Subcutaneous abdominal adipose tissue (tissue), 5 donors: ENCODE measurements around the gene RXRA.
"Not testable (repeated sequence)": the region's sequence is repeated elsewhere in the genome, so short reads cannot be mapped to it uniquely, and the experiment has no call there.

ENCODE experiments used
- H3K27ac ChIP-seq: one replicate; pipeline ENCODE4 v1.7.0; 2013; ENCODE audit warnings: low read depth, mild to moderate bottlenecking, inconsistent platforms, low read length, moderate library complexity
- H3K27me3 ChIP-seq, 5 donors: one replicate each; pipeline ENCODE4 v1.7.0; 2013; ENCODE audit warnings: low read length in 5 of 5, inconsistent platforms in 1 of 5; ENCODE audit not compliant: control insufficient read depth in 5 of 5, insufficient read depth in 4 of 5
- H3K36me3 ChIP-seq, 5 donors: one replicate each; pipeline ENCODE4 v1.7.0; 2013; ENCODE audit warnings: low read length in 5 of 5; ENCODE audit not compliant: control insufficient read depth in 5 of 5, insufficient read depth in 5 of 5
- H3K4me1 ChIP-seq, 5 donors: one replicate each; pipeline ENCODE4 v1.7.0; 2013; ENCODE audit warnings: low read length in 5 of 5, mild to moderate bottlenecking in 3 of 5, moderate library complexity in 1 of 5; ENCODE audit not compliant: control insufficient read depth in 5 of 5, insufficient read depth in 5 of 5
- H3K4me3 ChIP-seq, 5 donors: one replicate each; pipeline ENCODE4 v1.7.0; 2013; ENCODE audit warnings: low read length in 5 of 5, low read depth in 1 of 5
- H3K9ac ChIP-seq, 5 donors: one replicate each; pipeline ENCODE4 v1.7.0; 2013; ENCODE audit warnings: low read length in 5 of 5, mild to moderate bottlenecking in 4 of 5, moderate library complexity in 3 of 5
- H3K9me3 ChIP-seq, 5 donors: one replicate each; pipeline ENCODE4 v1.7.0; 2013; ENCODE audit warnings: low read length in 5 of 5; ENCODE audit not compliant: control insufficient read depth in 5 of 5
- donor health status: healthy.
- donor health status: healthy.
- donor health status: healthy.
- donor health status: healthy.
- donor health status: healthy.

The RXRA gene

GRCh38 chr9:134299883-134300282 lies 26.4 kb upstream of the RXRA start:
- H3K27ac ChIP-seq = no peak overlapping the region
- no peak overlapping the region for H3K4me3 ChIP-seq
- H3K9me3 ChIP-seq = no peaks in the 10 kb centered on the region
- no peak overlapping the region for H3K9ac ChIP-seq
- no peaks in the 10 kb centered on the region for H3K27me3 ChIP-seq
- H3K4me1 ChIP-seq = peaks cover 0 to 6% (median 0%) of the 10 kb centered on the region in 5 donors
- H3K36me3 ChIP-seq = no peaks in the 10 kb centered on the region

DNA sequence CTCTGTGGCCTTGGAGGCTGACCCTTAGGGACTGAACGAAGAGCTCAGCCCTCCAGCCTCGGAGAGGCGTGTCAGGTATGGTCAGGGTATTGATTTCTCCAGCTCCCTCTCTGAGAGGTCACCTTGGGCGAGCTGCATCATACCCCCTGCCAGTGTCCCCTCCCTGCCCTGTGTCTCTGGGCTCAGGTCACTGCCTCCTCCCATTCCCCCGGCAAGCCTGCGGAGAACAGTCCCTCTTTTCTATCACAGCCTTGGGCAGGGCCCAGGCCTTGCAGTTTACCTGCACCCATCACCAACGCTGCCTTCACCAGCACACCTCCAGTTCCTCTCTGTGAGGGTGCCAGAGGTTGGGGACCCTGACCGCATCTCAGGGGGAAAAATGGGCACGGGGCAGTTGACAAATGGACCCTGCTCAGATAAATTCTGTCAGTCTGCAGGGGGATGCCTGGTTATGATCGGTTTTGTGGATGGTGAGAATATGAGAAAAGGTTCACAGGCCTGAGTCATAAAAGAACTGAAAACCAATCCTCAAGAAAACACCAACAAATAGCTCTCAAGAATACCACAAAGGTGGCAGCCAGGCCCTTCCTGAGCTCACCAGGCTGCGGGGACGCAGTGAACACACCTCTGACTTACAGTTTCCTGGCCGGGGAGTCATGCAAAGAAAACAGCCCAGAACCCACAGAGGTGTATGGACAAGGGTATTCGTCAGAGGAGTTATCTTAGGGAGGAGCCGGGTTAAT lies 24.7 kb upstream of the RXRA start:
- no peak overlapping the region for H3K4me3 ChIP-seq
- H3K9me3 ChIP-seq = no peaks in the 10 kb centered on the region
- H3K27me3 ChIP-seq = no peaks in the 10 kb centered on the region
- H3K27ac ChIP-seq = no peak overlapping the region
- peaks cover 1 to 9% (median 4%) of the 10 kb centered on the region in 5 donors for H3K4me1 ChIP-seq
- H3K36me3 ChIP-seq = no peaks in the 10 kb centered on the region
- no peak overlapping the region for H3K9ac ChIP-seq

GRCh38 chr9:134302130-134302817 lies 24.0 kb upstream of the RXRA start:
- no peak overlapping the region for H3K9ac ChIP-seq

DNA sequence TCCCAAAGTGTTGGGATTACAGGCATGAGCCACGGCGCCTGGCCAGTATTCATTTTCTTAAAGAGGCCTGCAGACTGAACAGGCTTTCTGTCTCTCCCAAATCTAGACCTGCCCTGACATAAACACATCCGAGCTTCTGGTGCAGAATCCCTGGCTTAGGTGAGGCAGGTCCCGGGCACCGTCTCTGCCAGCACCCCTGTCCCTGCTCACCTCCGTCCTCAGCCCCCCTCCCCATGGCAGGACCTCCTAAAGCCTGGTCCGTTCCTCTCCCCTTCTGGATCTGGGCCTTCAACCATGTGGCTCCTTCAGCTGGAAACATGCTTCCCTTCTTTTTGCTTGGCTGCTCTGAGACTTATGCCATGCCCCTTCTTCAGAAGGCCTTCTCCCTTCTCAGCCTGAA lies 22.7 kb upstream of the RXRA start:
- Histone ChIP-seq H3K27me3 (peaks cover 0 to 5% (median 0%) of the 10 kb centered on the region in 5 donors), H3K36me3 (no peaks in the 10 kb centered on the region), H3K9me3 (peaks cover 0 to 2% (median 0%) of the 10 kb centered on the region in 5 donors), H3K9ac (no peak overlapping the region), H3K4me3 (no peak overlapping the region), H3K4me1 (peaks cover 7 to 14% (median 9%) of the 10 kb centered on the region in 5 donors), H3K27ac (no peak overlapping the region)

More at GRCh38 chr9:134302130-134302817, 24.0 kb upstream of the RXRA start:
- Histone ChIP-seq H3K36me3 (no peaks in the 10 kb centered on the region), H3K27ac (no peak overlapping the region), H3K4me3 (no peak overlapping the region), H3K27me3 (no peaks in the 10 kb centered on the region), H3K9me3 (no peaks in the 10 kb centered on the region), H3K4me1 (peaks cover 4 to 14% (median 9%) of the 10 kb centered on the region in 5 donors)

GRCh38 chr9:134304261-134304660 lies 22.0 kb upstream of the RXRA start:
- Histone ChIP-seq H3K4me3 (no peak overlapping the region), H3K36me3 (no peaks in the 10 kb centered on the region), H3K9ac (no peak overlapping the region), H3K9me3 (peaks cover 0 to 2% (median 0%) of the 10 kb centered on the region in 5 donors), H3K27me3 (peaks cover 0 to 9% (median 0%) of the 10 kb centered on the region in 5 donors), H3K4me1 (peaks cover 7 to 14% (median 9%) of the 10 kb centered on the region in 5 donors), H3K27ac (no peak overlapping the region)

GRCh38 chr9:134304690-134305089 lies 21.6 kb upstream of the RXRA start:
- Histone ChIP-seq H3K27ac (no peak overlapping the region), H3K27me3 (peaks cover 0 to 9% (median 0%) of the 10 kb centered on the region in 5 donors), H3K4me3 (no peak overlapping the region), H3K9me3 (peaks cover 0 to 2% (median 0%) of the 10 kb centered on the region in 5 donors), H3K9ac (no peak overlapping the region), H3K4me1 (peaks cover 7 to 14% (median 9%) of the 10 kb centered on the region in 5 donors), H3K36me3 (no peaks in the 10 kb centered on the region)

DNA sequence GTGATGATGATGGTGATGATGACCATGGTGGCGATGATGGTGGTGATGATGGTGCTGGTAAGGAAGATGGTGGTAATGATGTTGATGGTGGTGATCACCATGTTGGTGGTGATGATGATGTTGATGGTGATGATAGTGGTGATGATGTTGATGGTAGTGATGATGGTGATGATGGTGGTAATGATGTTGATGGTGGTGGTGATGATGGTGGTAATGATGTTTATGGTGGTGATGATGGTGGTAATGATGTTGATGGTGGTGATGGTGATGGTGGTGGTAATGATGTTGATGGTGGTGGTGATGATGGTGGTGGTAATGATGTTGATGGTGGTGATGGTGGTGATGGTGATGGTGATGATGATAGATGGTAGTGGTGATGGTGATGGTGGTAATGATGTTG lies 20.7 kb upstream of the RXRA start:
- Histone ChIP-seq H3K4me3 (no peak overlapping the region), H3K4me1 (peaks cover 7 to 14% (median 9%) of the 10 kb centered on the region in 5 donors), H3K27ac (no peak overlapping the region), H3K36me3 (no peaks in the 10 kb centered on the region), H3K9me3 (peaks cover 0 to 2% (median 0%) of the 10 kb centered on the region in 5 donors), H3K27me3 (peaks cover 0 to 9% (median 0%) of the 10 kb centered on the region in 5 donors), H3K9ac (no peak overlapping the region)

DNA sequence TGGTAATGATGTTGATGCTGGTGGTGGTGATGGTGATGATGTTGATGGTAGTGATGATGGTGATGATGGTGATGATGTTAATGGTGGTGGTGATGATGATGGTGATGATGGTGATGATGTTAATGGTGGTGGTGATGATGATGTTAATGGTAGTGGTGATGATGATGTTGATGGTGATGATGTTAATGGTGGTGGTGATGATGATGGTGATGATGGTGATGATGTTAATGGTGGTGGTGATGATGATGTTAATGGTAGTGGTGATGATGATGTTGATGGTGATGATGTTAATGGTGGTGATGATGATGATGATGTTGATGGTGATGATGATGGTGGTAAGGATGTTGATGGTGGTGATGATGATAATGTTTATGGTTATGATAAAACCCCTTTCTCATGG lies 20.2 kb upstream of the RXRA start:
- H3K36me3 ChIP-seq, H3K27me3 ChIP-seq, H3K9me3 ChIP-seq, H3K4me3 ChIP-seq, H3K27ac ChIP-seq, H3K9ac ChIP-seq: not testable (repeated sequence)
- H3K4me1 ChIP-seq = peaks cover 7 to 14% (median 9%) of the 10 kb centered on the region in 5 donors

DNA sequence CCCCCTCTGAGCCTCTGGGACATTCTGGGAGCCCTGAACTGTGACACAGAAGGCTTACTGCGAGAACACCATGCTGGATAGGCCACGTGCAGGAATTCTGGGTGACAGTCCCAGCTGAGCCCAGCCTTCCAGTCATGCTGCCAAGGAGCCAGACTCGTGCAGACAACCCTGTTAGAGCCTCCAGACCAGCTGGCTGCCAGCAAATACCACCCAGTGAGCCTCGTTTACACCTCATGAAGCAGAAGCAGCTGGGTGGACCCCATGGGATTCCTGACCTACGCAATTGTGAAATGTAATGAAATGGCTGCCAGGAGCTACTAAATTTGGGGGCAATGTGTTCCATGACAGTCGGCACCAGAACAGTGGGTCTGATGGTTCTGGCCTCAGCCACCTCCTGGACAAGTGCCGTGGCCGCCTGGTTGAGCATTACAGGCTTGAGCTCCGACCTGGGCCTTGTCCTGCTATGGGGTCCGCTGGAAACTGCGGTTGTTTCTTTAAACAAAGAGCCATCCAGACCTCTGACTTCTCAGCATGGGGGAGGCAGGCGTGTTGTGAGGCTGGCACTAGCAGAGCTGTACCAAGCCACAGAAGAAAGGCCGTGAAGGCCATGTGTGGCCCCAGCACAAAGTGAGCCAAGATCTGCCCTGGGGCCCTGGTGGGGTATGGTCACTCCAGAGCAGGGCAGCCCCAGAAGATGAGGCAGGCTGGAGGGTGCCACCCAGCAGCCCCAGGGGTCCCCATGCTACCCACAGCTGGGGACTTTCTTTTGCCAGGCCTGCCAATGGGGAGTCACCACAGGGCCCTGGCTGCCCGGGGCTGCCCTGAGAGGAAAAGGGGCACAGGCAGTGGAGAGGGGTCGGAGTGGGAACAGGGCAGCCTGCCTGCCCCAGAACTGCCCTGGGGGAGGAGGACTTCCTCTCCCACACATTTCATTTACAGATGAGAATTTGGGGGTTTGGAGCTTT lies 19.3 kb upstream of the RXRA start:
- H3K36me3 ChIP-seq = no peaks in the 10 kb centered on the region
- H3K27me3 ChIP-seq = peaks cover 0 to 9% (median 0%) of the 10 kb centered on the region in 5 donors
- H3K9ac ChIP-seq = no peak overlapping the region
- H3K27ac ChIP-seq = no peak overlapping the region
- no peak overlapping the region for H3K4me3 ChIP-seq
- H3K4me1 ChIP-seq = peaks cover 5 to 11% (median 9%) of the 10 kb centered on the region in 5 donors
- peaks cover 0 to 3% (median 0%) of the 10 kb centered on the region in 5 donors for H3K9me3 ChIP-seq
